ENCODE measurements around the gene NKD2.

Gene NKD2

DNA sequence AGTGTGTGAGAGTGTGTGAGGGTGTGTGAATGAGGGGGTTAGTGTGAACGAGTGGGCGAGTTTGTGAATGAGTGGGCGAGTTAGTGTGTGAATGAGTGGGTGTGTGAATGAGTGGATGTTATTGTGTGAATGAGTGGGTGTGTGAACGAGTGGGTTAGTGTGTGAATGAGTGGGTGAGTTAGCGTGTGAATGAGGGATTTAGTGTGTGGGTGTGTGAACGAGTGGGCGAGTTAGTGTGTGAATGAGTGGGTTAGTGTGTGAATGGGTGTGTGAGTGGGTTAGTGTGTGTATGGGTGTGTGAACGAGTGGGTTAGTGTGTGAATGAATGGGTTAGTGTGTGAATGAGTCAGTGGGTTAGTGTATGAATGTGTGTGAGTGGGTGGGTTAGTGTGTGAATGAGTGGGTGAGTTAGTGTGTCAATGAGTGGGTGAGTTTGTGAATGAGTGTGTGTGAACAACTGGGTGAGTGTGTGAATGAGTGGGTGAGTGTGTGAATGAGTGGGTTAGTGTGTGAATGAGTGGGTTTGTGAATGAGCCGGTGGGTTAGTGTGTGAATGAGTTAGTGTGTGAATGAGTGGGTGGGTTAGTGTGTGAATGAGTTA is 37.5 kb downstream of the NKD2 start:
- no peak for DNase-seq (ENCODE audit: low read depth)

DNA sequence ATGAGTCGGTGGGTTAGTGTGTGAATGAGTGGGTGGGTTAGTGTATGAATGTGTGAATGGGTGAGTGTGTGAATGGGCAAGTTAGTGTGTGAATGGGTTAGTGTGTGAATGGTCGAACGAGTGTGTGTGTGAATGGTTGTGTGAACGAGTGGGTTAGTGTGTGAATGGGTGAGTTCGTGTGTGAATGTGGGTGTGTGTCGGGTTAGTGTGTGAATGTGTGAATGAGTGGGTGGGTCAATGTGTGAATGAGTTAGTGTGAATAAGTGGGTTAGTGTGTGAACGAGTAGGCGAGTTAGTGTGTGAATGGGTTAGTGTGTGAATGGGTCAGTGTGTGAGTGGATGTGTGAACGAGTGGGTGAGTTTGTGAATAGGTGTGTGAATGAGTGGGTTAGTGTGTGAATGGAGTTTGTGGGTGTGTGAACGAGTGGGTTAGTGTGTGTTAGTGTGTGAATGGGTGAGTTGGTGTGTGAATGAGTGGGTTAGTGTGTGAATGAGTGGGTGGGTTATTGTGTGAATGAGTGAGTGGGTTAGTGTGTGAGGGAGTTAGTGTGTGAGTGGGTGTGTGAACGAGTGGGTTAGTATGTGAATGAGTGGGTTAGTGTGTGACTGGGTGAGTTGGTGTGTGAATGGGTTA is 38.8 kb downstream of the NKD2 start:
- no peak for DNase-seq (ENCODE audit: low read depth)

DNA sequence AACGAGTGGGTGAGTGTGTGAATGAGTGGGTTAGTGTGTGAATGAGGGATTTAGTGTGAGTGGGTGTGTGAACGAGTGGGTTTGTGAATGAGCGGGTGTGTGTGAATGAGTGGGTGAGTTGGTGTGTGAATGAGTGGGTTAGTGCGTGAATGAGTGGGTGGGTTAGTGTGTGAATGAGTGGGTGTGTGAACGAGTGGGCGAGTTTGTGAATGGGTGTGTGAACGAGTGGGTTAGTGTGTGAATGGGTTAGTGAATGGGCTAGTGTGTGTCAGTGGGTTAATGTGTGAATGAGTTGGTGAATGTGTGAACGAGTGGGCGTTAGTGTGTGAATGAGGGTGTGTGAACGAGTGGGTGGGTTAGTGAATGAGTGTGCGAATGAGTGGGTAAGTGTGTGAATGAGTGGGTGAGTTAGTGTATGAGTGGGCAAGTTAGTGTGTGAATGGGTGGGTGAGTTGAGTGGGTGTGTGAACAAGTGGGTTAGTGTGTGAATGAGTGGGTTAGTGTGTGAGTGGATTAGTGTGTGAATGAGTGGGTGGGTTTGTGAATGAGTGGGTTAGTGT is 39.6 kb downstream of the NKD2 start:
- DNase-seq (ENCODE audit: low read depth) = no peak

DNA sequence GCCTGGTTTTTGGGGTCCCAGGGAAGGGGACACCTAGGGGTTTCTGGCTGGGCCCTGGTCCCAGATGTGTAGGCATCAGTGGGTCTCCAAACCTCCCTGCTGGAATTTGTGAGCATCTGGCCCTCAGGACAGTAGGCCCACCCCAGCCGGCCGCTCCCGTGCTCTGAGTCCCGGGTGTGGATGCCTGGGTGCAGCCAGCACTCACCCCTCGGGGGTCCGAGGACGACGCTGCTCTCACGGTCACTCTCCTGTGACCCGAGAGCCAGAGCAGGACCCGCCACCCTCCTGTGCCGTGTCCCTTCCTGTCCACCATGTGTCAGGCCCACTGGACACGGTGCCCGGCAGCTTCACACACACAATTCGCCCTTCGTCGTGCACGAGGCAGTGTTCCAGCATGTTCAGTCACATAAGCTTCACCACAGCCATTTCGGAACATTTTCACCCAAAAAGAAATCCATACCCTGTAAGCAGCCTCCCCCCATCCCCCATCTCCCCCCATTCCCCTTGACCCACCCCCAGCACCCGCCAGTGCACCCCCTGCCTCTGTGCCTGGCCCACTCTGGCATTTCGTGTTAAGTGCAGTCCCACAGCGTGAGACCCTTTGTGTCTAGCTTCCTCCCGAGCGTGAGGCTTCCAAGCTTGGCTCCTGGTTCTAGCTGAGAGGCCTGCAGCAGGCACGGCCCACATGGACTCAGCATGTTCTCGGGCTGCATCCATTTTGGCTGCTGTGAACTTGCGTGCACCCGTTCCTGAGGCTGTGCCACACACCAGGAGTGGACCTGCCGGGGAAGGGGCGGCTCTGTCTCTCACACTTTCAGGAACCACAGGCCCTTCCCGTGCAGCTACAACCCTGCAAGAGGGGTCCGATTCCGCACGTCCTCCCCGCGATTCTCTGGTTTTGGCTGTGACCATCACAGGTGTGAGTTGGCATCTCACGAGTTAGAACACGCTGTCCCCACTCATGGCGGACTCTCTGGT is 40.5 kb downstream of the NKD2 start:
- no peak for DNase-seq (ENCODE audit: low read depth)

DNA sequence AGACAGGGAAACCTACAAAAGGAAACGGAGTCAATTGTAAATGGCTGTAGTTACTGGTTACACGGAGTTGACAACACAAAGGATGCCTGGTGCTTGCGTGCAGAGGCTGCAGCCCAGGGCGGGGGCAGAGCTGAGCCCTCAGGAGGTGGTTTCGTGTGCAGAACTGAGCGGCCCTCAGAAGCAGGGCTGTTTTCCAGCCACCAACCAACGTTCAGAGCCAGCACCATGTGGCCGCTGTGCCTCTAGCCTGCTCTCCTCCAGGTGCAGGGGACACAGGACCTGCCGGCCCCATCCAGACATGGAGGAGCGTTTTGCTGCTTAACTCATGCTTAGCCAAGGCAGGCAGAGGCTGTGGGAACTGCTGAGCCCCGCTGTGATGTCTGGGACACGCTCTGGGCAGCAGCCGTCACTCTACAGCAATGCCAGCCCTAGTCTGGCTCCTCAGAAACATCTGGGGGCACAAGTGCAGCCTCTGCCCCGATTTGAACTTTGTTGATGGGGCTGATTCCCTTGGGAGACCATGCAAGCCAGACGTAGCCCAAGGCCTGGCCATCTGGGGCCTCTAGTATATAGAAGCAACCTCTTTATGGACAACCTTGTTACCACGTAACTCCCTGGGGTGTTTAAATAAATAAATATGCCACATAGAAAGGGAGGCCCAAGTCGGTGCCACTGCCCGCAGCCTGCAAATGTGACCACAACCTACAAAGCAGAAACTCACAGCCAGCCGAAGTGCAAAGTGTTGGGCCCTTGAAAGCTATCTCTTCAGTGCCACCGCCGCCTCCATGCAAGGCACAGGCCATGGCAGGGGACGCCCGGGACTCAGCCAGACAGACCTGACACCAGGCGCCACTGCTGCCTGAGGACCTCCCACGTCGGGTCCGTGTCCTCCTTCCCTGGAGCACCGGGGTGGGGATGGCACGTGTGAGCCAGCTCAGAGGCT is 42.1 kb downstream of the NKD2 start:
- DNase-seq (ENCODE audit: low read depth) = no peak

DNA sequence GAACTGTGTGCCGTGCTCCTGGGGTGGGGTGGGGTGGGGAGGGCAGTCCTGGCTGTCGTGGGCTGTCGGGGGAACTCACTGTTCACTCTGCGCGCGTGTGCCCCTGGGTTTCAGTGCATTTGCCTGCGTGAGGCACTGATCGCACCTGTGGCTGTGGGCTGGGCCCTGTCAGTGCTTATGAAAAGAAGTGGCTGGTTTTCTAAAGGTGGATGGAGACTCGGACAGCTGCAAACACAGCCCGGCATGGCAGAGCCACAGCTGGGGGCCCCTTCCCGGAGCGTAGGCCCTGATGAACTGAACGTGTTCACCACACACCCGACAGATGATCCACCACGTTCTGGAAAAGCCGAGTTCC is 42.7 kb downstream of the NKD2 start:
- no peak for DNase-seq (ENCODE audit: low read depth)

DNA sequence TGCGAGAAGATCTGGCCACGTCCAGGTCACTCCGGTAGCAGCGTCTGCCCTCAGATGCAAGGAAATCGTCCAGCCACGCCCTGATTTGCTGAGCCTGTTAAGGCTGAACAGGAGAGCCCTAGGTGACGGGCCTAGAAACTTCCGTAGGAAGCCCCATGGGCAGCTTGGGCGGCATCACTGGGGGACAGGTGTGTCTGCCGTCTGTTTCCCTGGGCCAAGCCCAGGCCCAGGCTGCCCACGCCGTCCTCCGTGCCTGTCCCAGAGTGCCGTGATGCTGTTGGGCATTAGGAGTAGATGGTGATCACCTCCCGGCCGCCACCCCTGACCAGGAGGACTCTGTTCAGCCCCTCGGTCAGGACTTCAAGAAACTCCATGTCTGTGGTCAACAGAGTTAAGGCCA is 43.5 kb downstream of the NKD2 start:
- DNase-seq (ENCODE audit: low read depth) = no peak

DNA sequence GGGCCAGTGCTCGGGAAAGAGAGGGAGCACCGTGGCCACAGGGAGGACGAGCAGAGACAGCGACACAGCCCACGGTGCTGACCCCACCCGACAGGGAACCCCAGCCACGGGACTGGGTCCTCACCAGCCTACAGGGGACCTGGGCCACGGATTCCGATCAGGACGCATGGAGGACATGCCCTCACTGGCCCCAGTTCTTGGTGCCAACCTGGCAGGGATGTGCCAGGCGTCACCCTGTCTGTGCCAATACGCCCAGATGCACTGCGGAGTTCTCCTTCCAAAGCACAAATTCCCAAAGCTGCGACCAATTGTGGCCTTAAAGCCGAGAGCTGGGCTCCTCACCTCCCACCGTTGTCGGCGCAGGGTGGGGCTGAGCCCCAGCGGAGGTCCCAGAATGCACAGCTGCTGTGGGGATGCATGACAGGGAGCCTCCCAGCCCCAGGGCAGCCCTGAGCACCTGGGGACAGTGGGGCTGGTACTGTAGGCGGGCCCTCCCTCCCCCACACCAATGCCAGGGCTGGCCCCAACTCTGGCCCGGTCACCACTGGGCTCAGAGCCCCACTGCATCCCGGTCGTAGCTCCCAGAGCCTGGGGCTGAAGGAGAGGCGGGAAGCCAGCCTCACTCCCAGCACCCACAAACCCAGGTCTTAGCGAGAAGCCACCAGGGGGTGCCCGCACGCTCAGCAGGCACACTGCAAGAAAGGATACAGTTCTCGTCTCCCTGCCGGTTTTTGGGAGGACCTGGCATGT is 44.2 kb downstream of the NKD2 start:
- no peak for DNase-seq (ENCODE audit: low read depth)

DNA sequence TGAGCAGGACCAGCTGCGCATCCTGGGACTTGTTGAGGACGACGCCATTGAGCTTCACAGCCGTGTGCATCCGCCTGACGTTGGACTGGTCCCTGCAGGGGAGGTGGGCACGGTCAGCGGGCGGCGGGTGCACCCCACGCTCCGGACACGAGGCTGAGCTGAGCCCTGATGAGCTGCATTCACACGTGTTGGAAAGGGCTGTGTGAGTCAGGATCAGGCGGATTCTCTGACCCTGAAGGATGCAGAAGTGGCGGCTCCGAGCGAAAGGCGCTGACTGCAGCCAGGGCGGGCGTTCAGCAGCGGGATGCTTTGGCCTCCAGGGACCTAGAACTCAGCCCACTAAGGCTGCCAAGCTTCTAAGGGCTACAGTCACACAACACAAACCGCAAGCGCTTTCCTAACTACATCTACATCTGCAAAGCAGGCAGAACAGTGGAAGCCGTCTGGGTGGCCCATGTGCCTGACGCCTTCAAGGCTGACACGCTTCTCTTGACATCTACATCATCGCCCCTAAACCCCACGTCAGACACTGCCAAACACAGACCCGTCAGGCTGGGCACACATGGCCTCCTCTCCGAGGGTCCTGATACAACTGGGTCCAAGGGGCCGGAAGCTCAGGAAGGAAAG is 44.9 kb downstream of the NKD2 start:
- DNase-seq (ENCODE audit: low read depth) = no peak

DNA sequence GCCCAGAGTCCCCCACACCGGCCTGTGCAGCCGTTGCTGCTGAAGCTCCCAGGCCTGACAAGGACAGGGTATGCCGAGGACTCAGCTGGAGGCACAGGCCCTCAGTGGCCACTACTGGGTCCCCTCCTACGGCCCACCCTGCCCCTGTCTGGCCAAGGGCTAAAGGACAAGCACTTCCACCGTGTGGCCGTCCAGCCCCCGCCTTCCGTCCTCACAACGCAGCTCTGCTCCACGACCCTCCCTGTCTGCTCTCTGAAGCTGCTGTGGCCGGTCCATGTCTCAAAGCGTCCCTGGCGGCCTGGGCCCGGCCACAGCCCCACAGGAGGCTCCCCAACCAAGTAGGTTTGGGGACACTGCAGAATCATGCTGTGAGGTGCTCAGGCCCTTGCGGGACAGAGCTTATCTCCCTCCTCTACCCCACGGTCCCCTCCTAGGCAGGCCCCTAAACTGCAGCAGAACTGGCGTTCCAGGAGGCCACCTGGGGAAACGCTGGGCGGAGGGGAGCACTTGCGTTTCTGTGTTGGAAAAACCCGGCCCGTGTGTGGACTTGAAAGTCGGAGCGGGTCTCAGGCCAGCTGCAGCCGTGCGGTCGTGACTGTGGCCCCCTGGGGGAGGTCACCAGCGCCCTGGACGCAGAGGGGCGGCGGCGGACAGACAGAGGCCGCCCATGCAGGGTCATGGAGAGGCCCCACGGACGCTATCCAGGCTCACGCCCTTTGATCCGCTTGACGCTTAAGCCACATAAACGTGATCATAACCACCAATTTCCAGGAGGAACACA is 45.6 kb downstream of the NKD2 start:
- no peak for DNase-seq (ENCODE audit: low read depth)

DNA sequence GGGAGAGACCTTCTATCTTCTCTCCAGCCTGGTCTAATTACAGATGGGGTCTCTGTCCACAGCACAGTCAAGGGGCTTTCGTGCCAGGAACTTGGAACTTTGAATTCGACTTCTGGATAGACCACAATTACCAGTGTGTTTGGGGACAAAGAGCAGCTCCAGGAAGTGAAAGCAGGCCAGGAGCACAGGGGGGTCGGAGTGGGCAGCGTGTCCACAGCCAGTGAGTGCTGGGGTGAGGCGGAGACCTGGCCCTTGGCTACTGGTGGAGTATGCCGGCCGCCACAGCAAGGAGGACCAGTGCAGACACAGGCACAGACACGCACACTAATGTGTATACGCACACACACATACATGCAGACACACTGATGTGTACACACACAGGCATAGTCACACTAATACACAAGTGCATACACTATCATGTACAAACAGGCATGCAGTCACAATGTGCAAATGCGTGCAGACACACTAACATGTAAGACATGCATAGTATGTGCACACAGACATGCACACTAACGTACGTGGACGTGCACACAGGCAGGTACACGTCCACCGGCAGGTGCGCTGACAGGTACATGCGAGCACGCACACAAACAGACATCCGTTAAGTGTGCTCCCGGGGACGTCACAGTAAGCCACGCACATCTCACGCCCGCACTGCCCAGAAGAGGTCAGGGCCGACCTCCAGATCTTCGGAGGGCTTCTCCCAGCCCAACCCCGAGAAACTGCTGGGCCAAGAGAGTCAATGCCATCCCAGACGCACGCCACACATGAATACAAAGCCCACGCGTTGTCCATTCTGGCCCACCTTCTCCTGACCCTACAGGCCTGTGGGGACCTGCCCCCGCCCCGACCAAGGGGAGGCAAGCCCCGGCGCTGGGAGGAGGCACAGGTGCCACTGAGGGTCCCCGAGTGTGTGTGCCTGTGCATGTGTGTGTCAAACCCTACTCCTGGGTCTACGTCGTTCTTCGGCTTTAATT is 46.5 kb downstream of the NKD2 start:
- DNase-seq (ENCODE audit: low read depth) = no peak

DNA sequence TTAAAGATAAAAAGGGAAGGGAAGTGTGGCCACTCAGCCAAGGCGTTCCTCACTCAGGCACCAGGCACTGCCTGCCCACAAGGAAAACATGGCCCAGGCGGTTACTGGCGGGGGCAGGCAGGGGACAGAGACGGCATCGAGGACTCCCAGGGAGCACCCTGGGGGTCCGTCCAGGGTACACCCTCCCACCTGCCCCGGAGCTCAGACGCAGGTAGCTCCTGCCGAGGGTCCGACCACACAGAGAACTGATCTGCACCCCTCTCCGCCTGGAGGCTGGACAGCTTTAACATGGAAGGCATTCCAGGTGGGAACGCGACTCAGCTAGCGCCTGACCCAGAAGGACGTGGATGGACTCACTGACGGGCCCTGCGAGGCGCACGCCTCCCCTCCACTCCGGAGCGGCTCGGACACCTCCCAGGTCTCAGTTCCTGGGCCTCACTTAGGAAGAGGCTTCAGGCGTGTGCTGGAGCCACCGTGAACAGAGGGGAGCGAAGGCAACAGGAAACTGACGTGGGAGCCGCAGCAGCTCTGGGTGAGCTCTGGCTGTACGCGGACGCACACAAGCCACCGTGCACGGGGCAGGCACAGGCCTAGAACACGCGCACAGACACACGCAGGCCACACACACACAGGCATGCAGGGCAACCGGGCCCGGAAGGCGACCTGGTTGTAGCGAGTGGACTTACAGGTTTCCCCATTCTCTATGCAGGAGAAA is 47.5 kb downstream of the NKD2 start:
- no peak for DNase-seq (ENCODE audit: low read depth)

DNA sequence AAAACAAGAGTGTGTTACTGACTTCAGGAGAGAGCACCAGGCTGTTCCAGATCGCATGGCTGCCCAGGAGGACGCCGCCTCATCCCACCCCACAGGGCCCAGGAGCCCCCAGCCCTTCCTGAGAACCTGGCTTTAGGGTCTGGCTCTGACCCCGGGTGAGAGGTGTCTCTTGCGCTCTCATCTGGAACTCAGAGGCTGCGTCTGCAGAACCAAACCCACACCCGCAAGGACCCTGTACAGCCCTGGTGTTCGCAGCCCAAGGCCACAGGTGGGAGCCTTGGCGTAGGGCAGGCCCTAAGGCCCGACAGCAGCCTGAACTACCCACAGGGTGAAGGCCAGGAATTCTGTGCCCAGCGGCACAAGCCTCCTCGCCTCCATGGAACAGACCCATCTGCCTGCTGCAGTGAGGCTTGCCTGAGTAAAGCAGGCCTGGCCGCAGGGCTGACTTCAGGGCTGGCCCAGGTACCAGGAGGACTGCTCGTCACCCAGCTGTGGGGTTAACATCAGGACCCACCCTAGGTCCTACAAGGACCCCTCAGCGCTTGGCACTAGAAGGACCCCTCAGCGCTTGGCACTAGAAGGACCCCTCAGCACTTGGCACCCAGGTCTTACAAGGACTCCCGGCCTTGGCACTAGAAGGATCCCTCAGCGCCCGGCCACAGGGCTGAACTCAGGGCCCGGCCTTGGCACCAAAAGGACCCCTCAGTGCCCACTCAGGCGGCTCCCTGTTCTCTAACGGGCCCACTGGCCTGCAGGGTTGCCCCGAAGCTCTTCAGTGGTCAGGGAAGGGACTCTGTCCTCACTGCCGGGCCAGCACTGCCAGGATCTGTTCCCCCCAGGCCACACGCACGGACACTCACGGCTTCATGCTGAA is 48.2 kb downstream of the NKD2 start:
- no peak for DNase-seq (ENCODE audit: low read depth)

DNA sequence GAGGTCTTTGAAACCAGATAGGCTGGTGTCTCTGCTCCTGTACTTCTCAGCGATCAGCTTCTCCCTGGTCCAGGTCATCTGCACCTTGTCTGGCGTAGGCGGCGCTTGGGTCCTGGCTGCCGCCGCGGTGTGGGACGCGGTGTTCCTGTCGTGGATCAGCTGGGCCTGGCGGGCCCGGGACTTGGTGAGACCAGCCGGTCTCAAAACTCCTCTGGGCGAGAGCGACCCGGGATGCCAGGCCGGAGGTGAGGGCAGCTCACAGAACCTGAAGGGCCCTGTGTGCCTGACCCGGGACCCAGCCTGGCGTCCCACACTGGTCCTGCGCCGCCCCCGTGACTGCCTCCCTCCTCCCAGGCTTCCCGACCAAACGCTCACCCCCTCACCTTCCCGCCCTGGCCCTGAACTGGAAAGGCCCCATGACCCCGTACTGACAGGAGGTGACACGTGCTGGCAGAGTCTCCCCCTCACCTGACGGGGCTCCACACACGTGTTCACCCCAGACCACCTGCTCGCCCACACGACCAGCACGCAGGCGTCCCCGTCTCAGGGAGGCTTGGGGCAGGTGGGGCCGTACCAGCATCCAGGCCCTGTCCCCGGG is 49.0 kb downstream of the NKD2 start:
- DNase-seq (ENCODE audit: low read depth) = no peak

DNA sequence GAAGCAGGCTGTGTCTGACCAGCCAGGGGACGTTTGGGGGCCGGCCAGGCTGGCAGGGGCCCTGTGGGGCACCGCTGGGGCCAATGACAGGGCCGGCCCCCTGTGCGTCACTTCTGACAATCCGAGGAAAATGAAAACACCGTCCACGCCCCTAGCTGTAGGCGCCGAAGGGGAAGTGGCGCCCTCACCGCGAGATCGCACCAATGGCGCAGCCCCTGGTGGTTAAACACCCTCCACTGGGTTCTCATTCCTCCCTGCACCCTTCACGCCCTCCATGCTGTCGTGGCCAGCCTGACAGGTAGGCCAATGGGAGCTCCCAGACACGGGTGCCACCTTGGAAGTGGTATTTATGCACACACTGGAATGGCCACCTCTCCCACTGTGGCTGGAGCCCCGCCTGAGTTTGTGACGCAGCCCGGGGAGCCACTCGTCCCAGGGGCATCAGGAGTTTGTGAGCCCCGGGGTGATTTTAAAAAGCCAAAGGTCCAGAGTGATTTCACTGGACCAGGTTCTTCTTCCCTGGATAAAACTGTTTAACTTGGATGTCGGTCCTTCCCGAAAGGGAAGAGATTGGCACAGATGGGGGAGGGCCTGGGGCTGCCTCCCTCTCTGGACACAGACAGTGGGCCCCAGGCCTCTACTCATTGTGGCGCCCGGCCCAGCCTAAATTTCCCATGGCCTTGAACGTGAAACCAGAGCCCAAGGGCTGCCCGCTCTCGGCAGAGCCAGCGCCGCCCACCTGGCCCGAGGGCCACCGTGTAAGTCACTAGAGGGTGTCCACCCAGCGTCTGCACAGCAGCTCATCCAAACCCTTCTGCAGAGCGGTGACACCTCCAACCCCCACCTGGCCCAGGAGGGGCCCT is 49.7 kb downstream of the NKD2 start:
- no peak for DNase-seq (ENCODE audit: low read depth)

Data from T-helper 22 cell (primary cell).